Naive thymus-derived CD4-positive, alpha-beta T cell (primary cell): Measurements from ENCODE around the gene GTPBP2. TPM values are rescaled to one million over a fixed set of nuclear protein-coding genes. Genes with fewer than 3 reads are reported as not detected.

ENCODE experiments used
- ATAC-seq: fragments of 150-1000 bp; cut with Tn5 transposase; 2 replicates; pipeline ENCODE4 v1.10.0; 2021; ENCODE audit warnings: mild to moderate bottlenecking, moderate library complexity
- CTCF ChIA-PET: fragments of 350-600 bp; sonication (Branson Sonifier 250); formaldehyde crosslinking; loops from one replicate; lab custom pipeline; 2021; ENCODE audit warnings: antibody characterized with exemption; lab: Charles Lee
- POLR2A ChIA-PET: fragments of 350-600 bp; sonication (Branson Sonifier 250); formaldehyde crosslinking; loops from one replicate; lab custom pipeline; 2021; ENCODE audit warnings: antibody characterized with exemption, inconsistent platforms; lab: Charles Lee
- DNase-seq, 9 donors: peaks; one replicate each; pipeline versions ENCODE4 v3.0.0 to v3.0.0-alpha.2; 2020 to 2022; ENCODE audit warnings: mixed read lengths in 1 of 9
- H3K27ac ChIP-seq: one replicate; pipeline ENCODE4 v1.7.0; 2013; ENCODE audit warnings: mild to moderate bottlenecking, low read depth, low read length, moderate library complexity
- H3K27me3 ChIP-seq, 2 donors: one replicate each; pipeline ENCODE4 v1.7.0; 2013; ENCODE audit warnings: low read length in 2 of 2, mild to moderate bottlenecking in 2 of 2, moderate library complexity in 2 of 2; ENCODE audit not compliant: control insufficient read depth in 2 of 2, insufficient read depth in 2 of 2
- H3K36me3 ChIP-seq, 3 experiments: 1 replicate in 2 of 3; 2 replicates in 1 of 3; pipeline ENCODE4 v1.7.0; 2013; ENCODE audit warnings: low read length in 3 of 3, mild to moderate bottlenecking in 3 of 3, moderate library complexity in 1 of 3; ENCODE audit not compliant: insufficient read depth in 3 of 3, control insufficient read depth in 2 of 3
- H3K4me1 ChIP-seq, 2 donors: one replicate each; pipeline ENCODE4 v1.7.0; 2013; ENCODE audit warnings: low read length in 2 of 2, mild to moderate bottlenecking in 2 of 2, moderate library complexity in 1 of 2; ENCODE audit not compliant: control insufficient read depth in 2 of 2, insufficient read depth in 2 of 2
- H3K4me3 ChIP-seq: 2 replicates; pipeline ENCODE4 v1.7.0; 2013; ENCODE audit warnings: mild to moderate bottlenecking, low read length
- H3K9me3 ChIP-seq, 3 experiments: 1 replicate in 2 of 3; 2 replicates in 1 of 3; pipeline ENCODE4 v1.7.0; 2013; ENCODE audit warnings: low read length in 3 of 3; ENCODE audit not compliant: control insufficient read depth in 2 of 3
- H3K27ac Mint-ChIP-seq, 9 donors: one replicate each; pipeline ENCODE4 v1.8.0; 2020 to 2022; ENCODE audit warnings: mixed read lengths in 9 of 9, mild to moderate bottlenecking in 8 of 9, moderate library complexity in 5 of 9, inconsistent platforms in 2 of 9
- H3K27me3 Mint-ChIP-seq, 5 donors: one replicate each; pipeline ENCODE4 v1.8.0; 2021 to 2022; ENCODE audit warnings: mixed read lengths in 5 of 5, mild to moderate bottlenecking in 1 of 5
- H3K36me3 Mint-ChIP-seq, 5 donors: one replicate each; pipeline ENCODE4 v1.8.0; 2020 to 2022; ENCODE audit warnings: mixed read lengths in 5 of 5, mild to moderate bottlenecking in 3 of 5, inconsistent platforms in 1 of 5
- H3K4me1 Mint-ChIP-seq, 7 donors: one replicate each; pipeline ENCODE4 v1.8.0; 2020 to 2022; ENCODE audit warnings: mixed read lengths in 7 of 7, mild to moderate bottlenecking in 3 of 7, inconsistent platforms in 1 of 7
- H3K4me3 Mint-ChIP-seq, 10 donors: one replicate each; pipeline ENCODE4 v1.8.0; 2020 to 2022; ENCODE audit warnings: mild to moderate bottlenecking in 10 of 10, mixed read lengths in 10 of 10, moderate library complexity in 6 of 10, inconsistent platforms in 2 of 10
- H3K9me3 Mint-ChIP-seq, 11 donors: one replicate each; pipeline ENCODE4 v1.8.0; 2020 to 2022; ENCODE audit warnings: mixed read lengths in 11 of 11, mild to moderate bottlenecking in 4 of 11, inconsistent platforms in 1 of 11, moderate library complexity in 1 of 11
- intact Hi-C, 2 donors: fragments of 100-400 bp; cut with micrococcal nuclease; formaldehyde crosslinking; loops; one replicate each; pipeline ENCODE4 v1.15.1; 2023
- polyA plus RNA-seq, 2 donors: library from polyadenylated mRNA; unstranded; fragments of 300-500 nt; fragmentation: Illumina TruSeq; gene quantifications; one replicate each; pipeline ENCODE4 v1.2.3, GENCODE V29; 2021
- total RNA-seq, 6 experiments: library from RNA in 5 of 6; stranded (reverse) in 5 of 6; gene quantifications; 1 replicate in 5 of 6; 2 replicates in 1 of 6; pipeline ENCODE4 v1.2.3 and lab custom pipeline; 2021 to 2026

GTPBP2 gene
- total and polyA plus RNA-seq, 7 experiments from 2014 or later: 3.2 to 94.7 (median 68.6) TPM

- Histone ChIP-seq H3K4me3 (peak overlapping the region; percentile 33), H3K27ac (peak overlapping the region; percentile 41), H3K9me3 (no peaks in the 10 kb centered on the region), H3K36me3 (peaks cover 0 to 19% (median under 1%) of the 10 kb centered on the region in 3 experiments), H3K27me3 (no peaks in the 10 kb centered on the region), H3K4me1 (no peaks in the 10 kb centered on the region)
- no peaks in the 10 kb centered on the region for H3K27me3 Mint-ChIP-seq
- intact Hi-C loops: loop anchor here (1.0 to 2.0 kb wide), 4 partner anchors 9 to 37 kb away; partner anchors contain the start of genes GTPBP2 (in 2 of the 2) and MAD2L1BP (in 1 of the 2)
- ChIA-PET POLR2A (interaction anchor here (0.6 to 1.0 kb wide), 3 partner anchors 9 to 439 kb away, joined by 3 to 4 read pairs (median 4); no protein-coding TSS in a partner anchor), CTCF (no interaction called here)
- no peak for DNase-seq
- peaks cover under 1 to 18% (median 13%) of the 10 kb centered on the region in 5 donors for H3K36me3 Mint-ChIP-seq
- H3K4me1 Mint-ChIP-seq: peaks cover 11 to 29% (median 18%) of the 10 kb centered on the region in 7 donors
- peak overlapping the region in 8 of 9 donors; percentile 26 to 79 (median 53) for H3K27ac Mint-ChIP-seq
- H3K4me3 Mint-ChIP-seq: peak overlapping the region; percentile 75 to 92 (median 86)
- peaks cover 0 to 2% (median 0%) of the 10 kb centered on the region in 11 donors for H3K9me3 Mint-ChIP-seq
- no peak for ATAC-seq
Measured at GRCh38 chr6:43645613-43645964, 16.5 kb upstream of the GTPBP2 start.

GRCh38 chr6:43644940-43645612 lies 16.0 kb upstream of the GTPBP2 start, which contains the start of gene RSPH9:
RSPH9 (plus strand) TSS chr6:43645036; CDS start chr6:43645099, 63 bp downstream.
- POLR2A ChIA-PET: interaction anchor here (0.6 to 1.3 kb wide), 4 partner anchors 9 to 439 kb away, joined by 3 to 4 read pairs (median 4); no protein-coding TSS in a partner anchor
- Histone ChIP-seq H3K27me3 (no peaks in the 10 kb centered on the region), H3K4me3 (peak within 1 kb of the TSS; percentile 52), H3K4me1 (no peaks in the 10 kb centered on the region), H3K36me3 (peaks cover 0 to 24% (median 5%) of the 10 kb centered on the region in 3 experiments), H3K9me3 (no peaks in the 10 kb centered on the region), H3K27ac (peak within 1 kb of the TSS; percentile 41)
- peaks cover 0 to 2% (median 0%) of the 10 kb centered on the region in 11 donors for H3K9me3 Mint-ChIP-seq
- intact Hi-C loops: loop anchor here (1.0 to 2.0 kb wide), 4 partner anchors 9 to 36 kb away; partner anchors contain the start of genes GTPBP2 (in 2 of the 2) and MAD2L1BP (in 1 of the 2)
- H3K36me3 Mint-ChIP-seq: peaks cover 5 to 23% (median 18%) of the 10 kb centered on the region in 5 donors
- CTCF ChIA-PET: no interaction called here
- peak within 1 kb of the TSS; percentile 26 to 79 (median 66) for H3K27ac Mint-ChIP-seq
- ATAC-seq (peak; percentile 86), DNase-seq (peak in 8 of 9 donors; percentile 35 to 70 (median 45))
- no peaks in the 10 kb centered on the region for H3K27me3 Mint-ChIP-seq
- H3K4me1 Mint-ChIP-seq: peaks cover 12 to 34% (median 22%) of the 10 kb centered on the region in 7 donors
- H3K4me3 Mint-ChIP-seq: peak within 1 kb of the TSS; percentile 75 to 92 (median 86)

GRCh38 chr6:43639984-43640800 lies 11.1 kb upstream of the GTPBP2 start:
- Histone ChIP-seq H3K27ac (no peak overlapping the region), H3K4me3 (no peak overlapping the region), H3K4me1 (peaks cover 24 to 28% of the 10 kb centered on the region in 2 donors), H3K36me3 (peaks cover 0 to 36% (median 8%) of the 10 kb centered on the region in 3 experiments), H3K27me3 (no peaks in the 10 kb centered on the region), H3K9me3 (no peaks in the 10 kb centered on the region)
- H3K4me3 Mint-ChIP-seq: peak overlapping the region in 7 of 10 donors; percentile 10 to 100 (median 50)
- intact Hi-C loops: loop anchor here (5.0 to 10.0 kb wide), 3 partner anchors 163 to 1705 kb away; partner anchors contain the start of genes TJAP1 (in 1 of the 2) and UBR2 (in 1 of the 2)
- peak overlapping the region in 1 of 9 donors; percentile 41 for H3K27ac Mint-ChIP-seq
- ATAC-seq: no peak
- peaks cover 0 to 3% (median 0%) of the 10 kb centered on the region in 5 donors for H3K27me3 Mint-ChIP-seq
- peaks cover 0 to 5% (median 0%) of the 10 kb centered on the region in 11 donors for H3K9me3 Mint-ChIP-seq
- peaks cover 12 to 42% (median 33%) of the 10 kb centered on the region in 5 donors for H3K36me3 Mint-ChIP-seq
- ChIA-PET CTCF (no interaction called here), POLR2A (interaction anchor here (0.6 kb wide), 1 partner anchor 1319 kb away, joined by 5 read pairs; no protein-coding TSS in a partner anchor)
- DNase-seq: no peak
- H3K4me1 Mint-ChIP-seq: peaks cover 29 to 74% (median 49%) of the 10 kb centered on the region in 7 donors

- Histone ChIP-seq H3K36me3 (peaks cover 0 to 24% (median 8%) of the 10 kb centered on the region in 3 experiments), H3K9me3 (no peaks in the 10 kb centered on the region), H3K4me1 (peaks cover 28 to 30% of the 10 kb centered on the region in 2 donors), H3K27ac (peak overlapping the region; percentile 87), H3K4me3 (peak overlapping the region; percentile 91), H3K27me3 (no peaks in the 10 kb centered on the region)
- Mint-ChIP-seq H3K27ac (peak overlapping the region; percentile 93 to 98 (median 96)), H3K36me3 (peaks cover 12 to 32% (median 21%) of the 10 kb centered on the region in 5 donors), H3K4me1 (peaks cover 32 to 63% (median 50%) of the 10 kb centered on the region in 7 donors), H3K9me3 (peaks cover 0 to 5% (median 0%) of the 10 kb centered on the region in 11 donors), H3K4me3 (peak overlapping the region; percentile 92 to 100 (median 99)), H3K27me3 (peaks cover 0 to 3% (median 0%) of the 10 kb centered on the region in 5 donors)
- ATAC-seq: peak; percentile 26
- ChIA-PET POLR2A (interaction anchor here (1.3 to 1.7 kb wide), 4 partner anchors 9 to 26 kb away, joined by 3 to 5 read pairs (median 4); no protein-coding TSS in a partner anchor), CTCF (interaction anchor here (0.8 kb wide), 1 partner anchor 133 kb away, joined by 3 read pairs; no protein-coding TSS in a partner anchor)
- intact Hi-C loops: loop anchor here (1.0 to 10.0 kb wide), 5 partner anchors 8 to 1701 kb away; partner anchors contain the start of genes RSPH9 (in 1 of the 2), TJAP1 (in 1 of the 2) and UBR2 (in 1 of the 2)
- peak in 4 of 9 donors; percentile 15 to 34 (median 27) for DNase-seq
Measured at GRCh38 chr6:43636308-43636659, 7.2 kb upstream of the GTPBP2 start.

- Histone ChIP-seq H3K9me3 (no peaks in the 10 kb centered on the region), H3K27me3 (no peaks in the 10 kb centered on the region), H3K36me3 (peaks cover 0 to 18% (median 8%) of the 10 kb centered on the region in 3 experiments), H3K4me1 (peaks cover 28 to 30% of the 10 kb centered on the region in 2 donors), H3K27ac (peak within 1 kb of the TSS; percentile 87), H3K4me3 (peak within 1 kb of the TSS; percentile 91)
- H3K4me1 Mint-ChIP-seq: peaks cover 34 to 65% (median 48%) of the 10 kb centered on the region in 7 donors
- peak within 1 kb of the TSS; percentile 93 to 98 (median 96) for H3K27ac Mint-ChIP-seq
- peak within 1 kb of the TSS; percentile 92 to 100 (median 99) for H3K4me3 Mint-ChIP-seq
- H3K9me3 Mint-ChIP-seq: peaks cover 0 to 5% (median 0%) of the 10 kb centered on the region in 11 donors
- DNase-seq (peak; percentile 65 to 92 (median 88)), ATAC-seq (peak; percentile 94)
- intact Hi-C loops: loop anchor here (1.0 to 10.0 kb wide), 9 partner anchors 7 to 1701 kb away; partner anchors contain the start of genes RSPH9 (in 2 of the 2), POLH (in 1 of the 2), TJAP1 (in 1 of the 2) and UBR2 (in 1 of the 2)
- ChIA-PET CTCF (interaction anchor here (0.7 to 0.8 kb wide), 2 partner anchors 133 to 1991 kb away, joined by 3 read pairs; no protein-coding TSS in a partner anchor), POLR2A (interaction anchor here (0.6 to 1.7 kb wide), 8 partner anchors 10 to 496 kb away, joined by 3 to 5 read pairs (median 4); no protein-coding TSS in a partner anchor)
- peaks cover 0 to 3% (median 0%) of the 10 kb centered on the region in 5 donors for H3K27me3 Mint-ChIP-seq
- peaks cover 12 to 30% (median 19%) of the 10 kb centered on the region in 5 donors for H3K36me3 Mint-ChIP-seq
Measured at GRCh38 chr6:43635387-43636307, 6.6 kb upstream of the GTPBP2 start, which contains the start of gene MAD2L1BP. MAD2L1BP (plus strand) TSS chr6:43635840; CDS start chr6:43635876, 36 bp downstream.
